Heart left ventricle (tissue), 13 donors: ENCODE data around the gene EDC4.

ENCODE experiments used
- CTCF ChIP-seq, 12 donors: fragments of 200-600 bp; sonication (generic) in 4 of 12; IDR thresholded peaks; one replicate each; pipeline versions ENCODE4 v1.5.0 to v1.8.0; 2018 to 2022; ENCODE audit warnings: antibody characterized with exemption in 12 of 12, mild to moderate bottlenecking in 5 of 12
- POLR2A ChIP-seq, 2 donors: fragments of 450-650 bp; IDR thresholded peaks; one replicate each; pipeline ENCODE4 v1.6.1; 2017; ENCODE audit warnings: antibody characterized with exemption in 2 of 2, mild to moderate bottlenecking in 2 of 2, moderate library complexity in 2 of 2
- donor health status: ischemic (EF 13 %, LVEDD 7.1; RV severe dilation, severe dysfunction).
- donor health status: DM: no; HTN: yes; CAD: no.
- donor health status: DM: no; HTN: no; CAD: no.
- donor health status: ischemic (EF 25% LVEDD 6.9; RV normal size, moderate dysfunction).
- donor health status: ischemic (EF 25% LVEDD 5.7; RV mildly dilated, moderate dysfunction).
- donor health status: ischemic (EF 35%, LVEDD 5.7; RV mildly dilated, moderate dysfunction).
- donor health status: nonischemic (EF 11% LVEDD 7.7; RV severe dilation, severe dysfunction).
- donor health status: DM: yes; HTN: yes; CAD: no.
- donor health status: PGD.
- donor health status: ischemic (EF 29% LVEDD 5.4; RV normal size, mild dysfunction).
- donor health status: nonischemic (EF 23%, LVEDD 6.1; RV moderate dilation, normal function).

GRCh38 chr16:67923414-67924116, 50.7 kb downstream of the EDC4 start:
- TF ChIP-seq CTCF (IDR thresholded peaks at IDR 0.05) (no peak), POLR2A (IDR thresholded peaks at IDR 0.05) (no peak)
